OCI-LY3 (cell line): ENCODE measurements around the gene TRAF3.

Experiments
- H2AFZ ChIP-seq: fragments of 200-600, 300-600 bp; shearing (Covaris generic); 2 replicates; pipeline ENCODE4 v1.6.0; 2014; ENCODE audit warnings: antibody characterized with exemption, low read depth, low read length
- H3K27ac ChIP-seq: fragments of 200-600, 300-600 bp; sonication (generic); 2 replicates; pipeline ENCODE4 v1.5.1; 2014; ENCODE audit warnings: mild to moderate bottlenecking, low read length, moderate library complexity, mixed read lengths
- H3K27me3 ChIP-seq: fragments of 200-600, 300-600 bp; sonication (generic); 2 replicates; pipeline ENCODE4 v1.6.1; 2014; ENCODE audit warnings: low read depth, low read length, mixed read lengths
- H3K36me3 ChIP-seq: fragments of 200-600, 300-600 bp; sonication (generic); replicated peaks from 2 replicates; pipeline ENCODE3; 2014; ENCODE audit warnings: low read depth, low read length, mixed read lengths
- H3K4me1 ChIP-seq: fragments of 300-600, 200-600 bp; sonication (generic); 2 replicates; pipeline ENCODE4 v1.6.1; 2014; ENCODE audit warnings: low read length, mixed read lengths
- H3K4me2 ChIP-seq: fragments of 200-600, 300-600 bp; sonication (generic); 2 replicates; pipeline ENCODE4 v1.6.1; 2014; ENCODE audit warnings: low read length, mixed read lengths
- H3K4me3 ChIP-seq: fragments of 300-600, 200-600 bp; sonication (generic); 2 replicates; pipeline ENCODE4 v1.5.1; 2014; ENCODE audit warnings: antibody characterized with exemption, mild to moderate bottlenecking, low read length, moderate library complexity
- H3K79me2 ChIP-seq: fragments of 300-600, 200-600 bp; shearing (Covaris generic); 2 replicates; pipeline ENCODE4 v1.6.1; 2014; ENCODE audit warnings: mild to moderate bottlenecking, low read length, mixed read lengths
- H3K9ac ChIP-seq: fragments of 300-600, 200-600 bp; shearing (Covaris generic); 2 replicates; pipeline ENCODE4 v1.6.0; 2014; ENCODE audit warnings: mild to moderate bottlenecking, low read length, moderate library complexity
- H3K9me3 ChIP-seq: fragments of 200-600, 300-600 bp; shearing (Covaris generic); 2 replicates; pipeline ENCODE4 v1.6.1; 2014; ENCODE audit warnings: low read length, mixed read lengths; ENCODE audit not compliant: insufficient read depth
- H4K20me1 ChIP-seq: fragments of 200-600, 300-600 bp; sonication (generic); 2 replicates; pipeline ENCODE4 v1.6.1; 2016; ENCODE audit warnings: low read length, mixed read lengths; ENCODE audit not compliant: insufficient read depth
- CTCF ChIP-seq: fragments of 200-600, 300-600 bp; sonication (generic); IDR thresholded peaks from 2 replicates; pipeline ENCODE4 v1.5.1; 2014; ENCODE audit warnings: antibody characterized with exemption, low read length, low read depth
- EZH2phosphoT487 ChIP-seq: fragments of 200-600 bp; shearing (Covaris generic); IDR thresholded peaks from 2 replicates; pipeline ENCODE4 v1.6.1; 2018; ENCODE audit warnings: antibody characterized with exemption, mixed run types, low read depth

Gene TRAF3

GRCh38 chr14:102854091-102854703 is 76.9 kb downstream of the TRAF3 start:
- H3K4me3 ChIP-seq, result no peak overlapping the region
- H2AFZ ChIP-seq, result no peak overlapping the region
- TF ChIP-seq EZH2phosphoT487 (no peak), CTCF (no peak)
- H4K20me1 ChIP-seq, result peaks cover 82% of the 10 kb centered on the region
- no peak overlapping the region for H3K4me2 ChIP-seq
- H3K9me3 ChIP-seq, result no peaks in the 10 kb centered on the region
- H3K4me1 ChIP-seq, result peaks cover 3% of the 10 kb centered on the region
- peaks cover 100% of the 10 kb centered on the region for H3K79me2 ChIP-seq
- no peak overlapping the region for H3K9ac ChIP-seq
- no peaks in the 10 kb centered on the region for H3K27me3 ChIP-seq
- peaks cover 51% of the 10 kb centered on the region for H3K36me3 ChIP-seq
- no peak overlapping the region for H3K27ac ChIP-seq

- Histone ChIP-seq H3K27me3 (no peaks in the 10 kb centered on the region), H3K27ac (no peak overlapping the region), H4K20me1 (peaks cover 88% of the 10 kb centered on the region), H3K4me3 (no peak overlapping the region), H3K4me1 (no peaks in the 10 kb centered on the region), H3K79me2 (peaks cover 100% of the 10 kb centered on the region), H3K9me3 (no peaks in the 10 kb centered on the region), H3K4me2 (no peak overlapping the region), H3K9ac (no peak overlapping the region), H2AFZ (no peak overlapping the region), H3K36me3 (peaks cover 57% of the 10 kb centered on the region)
- TF ChIP-seq EZH2phosphoT487, result no peak
- TF ChIP-seq CTCF, result no peak
Observed at GRCh38 chr14:102856179-102856578, 78.9 kb downstream of the TRAF3 start.

GRCh38 chr14:102857444-102857843 is 80.2 kb downstream of the TRAF3 start:
- Histone ChIP-seq H4K20me1 (peaks cover 96% of the 10 kb centered on the region), H3K4me3 (no peak overlapping the region), H3K27me3 (no peaks in the 10 kb centered on the region), H3K36me3 (peaks cover 63% of the 10 kb centered on the region), H3K79me2 (peaks cover 100% of the 10 kb centered on the region), H3K9ac (no peak overlapping the region), H2AFZ (no peak overlapping the region), H3K4me2 (no peak overlapping the region), H3K9me3 (no peaks in the 10 kb centered on the region), H3K4me1 (no peaks in the 10 kb centered on the region), H3K27ac (no peak overlapping the region)
- TF ChIP-seq EZH2phosphoT487 (no peak), CTCF (no peak)

GRCh38 chr14:102859911-102860310 is 82.7 kb downstream of the TRAF3 start:
- Histone ChIP-seq H3K79me2 (peaks cover 100% of the 10 kb centered on the region), H3K36me3 (peaks cover 69% of the 10 kb centered on the region), H3K27me3 (no peaks in the 10 kb centered on the region), H3K9me3 (no peaks in the 10 kb centered on the region), H2AFZ (no peak overlapping the region), H4K20me1 (peaks cover 96% of the 10 kb centered on the region), H3K4me2 (no peak overlapping the region), H3K27ac (no peak overlapping the region), H3K4me3 (no peak overlapping the region), H3K4me1 (no peaks in the 10 kb centered on the region), H3K9ac (no peak overlapping the region)
- no peak for TF ChIP-seq EZH2phosphoT487
- no peak for TF ChIP-seq CTCF
